ENCODE results near the gene PLPPR1.

GRCh38 chr9:101299901-101300300 lies 271.4 kb downstream of the PLPPR1 start:
- no peak for TF ChIP-seq GATA3 (IDR thresholded peaks at IDR 0.05; ENCODE audit: low read depth, low read length)
- no peak for TF ChIP-seq GATA2 (IDR thresholded peaks at IDR 0.05; ENCODE audit: low read depth, low read length)
